Stimulated activated CD8-positive, alpha-beta memory T cell treated with anti-CD3 and anti-CD28 coated beads, Interleukin-4, amount 100 ng/mL, for 4 hours (primary cell): ENCODE data around the gene PIK3CA.
A peak's percentile ranks its signal among the peaks of the same experiment; 100 is the strongest.
"Not testable (repeated sequence)": the region's sequence is repeated elsewhere in the genome, so short reads cannot be mapped to it uniquely, and the experiment has no call there.

Experiments
- DNase-seq, 2 donors: peaks; one replicate each; pipeline ENCODE4 v3.0.0-alpha.2; 2020; ENCODE audit warnings: low read depth in 2 of 2, low spot score in 1 of 2

PIK3CA gene

GRCh38 chr3:179147873-179148615, at the start of gene PIK3CA:
PIK3CA (plus strand) TSS chr3:179148357; CDS start chr3:179198826, 50,469 bp downstream.
- DNase-seq, result peak; percentile 80 to 89

GRCh38 chr3:179098388-179099077, 49.6 kb upstream of the PIK3CA start:
- no peak for DNase-seq

- no peak for DNase-seq
These were observed 47.5 kb upstream of the PIK3CA start for GRCh38 chr3:179100652-179101051.

GRCh38 chr3:179105881-179106280, 42.3 kb upstream of the PIK3CA start:
- no peak for DNase-seq

- DNase-seq, result no peak
These were observed 40.5 kb upstream of the PIK3CA start for GRCh38 chr3:179107617-179108016.

- no peak for DNase-seq
These were observed 40.1 kb upstream of the PIK3CA start for GRCh38 chr3:179108086-179108485.

GRCh38 chr3:179113903-179114302, 34.3 kb upstream of the PIK3CA start:
- DNase-seq, result no peak

- not testable (repeated sequence) for DNase-seq
These were observed 32.7 kb upstream of the PIK3CA start for GRCh38 chr3:179115444-179115843.

- no peak for DNase-seq
These were observed 31.3 kb upstream of the PIK3CA start for GRCh38 chr3:179116816-179117215.

- DNase-seq, result not testable (repeated sequence)
These were observed 15.8 kb upstream of the PIK3CA start for GRCh38 chr3:179132191-179132890.

GRCh38 chr3:179133575-179133974, 14.6 kb upstream of the PIK3CA start:
- no peak for DNase-seq

- no peak for DNase-seq
These were observed 12.0 kb upstream of the PIK3CA start for GRCh38 chr3:179136195-179136594.

GRCh38 chr3:179141890-179142289, 6.3 kb upstream of the PIK3CA start:
- DNase-seq, result no peak

- DNase-seq, result no peak
These were observed 1.1 kb upstream of the PIK3CA start for GRCh38 chr3:179146911-179147513.

GRCh38 chr3:179147514-179147872, 664 bp upstream of the PIK3CA start:
- peak in 1 of 2 donors; percentile 28 for DNase-seq

- peak; percentile 19 to 47 for DNase-seq
These were observed 654 bp downstream of the PIK3CA start for GRCh38 chr3:179148616-179149405.

GRCh38 chr3:179149406-179149867, 1.3 kb downstream of the PIK3CA start:
- DNase-seq, result peak in 1 of 2 donors; percentile 1

- DNase-seq, result no peak
These were observed 1.8 kb downstream of the PIK3CA start for GRCh38 chr3:179149951-179150350.

GRCh38 chr3:179150610-179151009, 2.5 kb downstream of the PIK3CA start:
- DNase-seq, result no peak

- DNase-seq, result no peak
These were observed 3.3 kb downstream of the PIK3CA start for GRCh38 chr3:179151474-179151873.

GRCh38 chr3:179156170-179156569, 8.0 kb downstream of the PIK3CA start:
- DNase-seq, result no peak
